HEK293 (cell line): ENCODE data around the gene RGSL1.

Source experiments
- ZNF133 ChIP-seq: fragments of 450-650 bp; formaldehyde crosslinking; IDR thresholded peaks from 2 replicates; pipeline ENCODE4 v1.5.1; 2016; ENCODE audit warnings: missing biosample characterization, missing genetic modification characterization
- ZNF558 ChIP-seq: fragments of 450-650 bp; formaldehyde crosslinking; IDR thresholded peaks from 2 replicates; pipeline ENCODE4 v1.5.1; 2016; ENCODE audit warnings: missing biosample characterization, missing genetic modification characterization

DNA sequence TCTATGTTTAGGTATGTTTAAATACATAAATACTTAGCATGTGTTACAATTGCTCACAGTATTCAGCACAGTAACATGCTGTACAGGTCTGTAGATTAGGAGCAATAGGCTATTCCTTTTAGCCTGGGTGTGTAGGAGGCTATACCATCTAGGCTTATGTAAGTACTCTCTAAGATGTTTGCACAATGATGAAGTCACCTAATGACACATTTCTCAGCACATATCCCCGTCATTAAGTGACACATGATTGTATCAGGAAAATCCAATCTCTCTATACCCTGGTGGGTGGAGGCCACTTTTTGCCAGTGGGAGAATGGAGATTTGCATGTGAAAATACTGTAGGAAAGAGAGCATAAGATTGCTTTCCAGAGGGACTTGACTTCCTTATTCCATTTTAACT, 43.9 kb upstream of the RGSL1 start:
- no peak for TF ChIP-seq ZNF133 (tag by site-specific recombination)
- TF ChIP-seq ZNF558 = no peak
